ENCODE results near the gene MTRFR. TPM values are rescaled to one million over a fixed set of nuclear protein-coding genes. Genes with fewer than 3 reads are reported as not detected.

Gene MTRFR
- total RNA-seq, 1 donor from 2014 or later: 11.5 TPM

- no peaks in the 10 kb centered on the region for H3K9me3 Mint-ChIP-seq (ENCODE audit: low read depth)
- peak overlapping the region; percentile 96 for H3K27ac Mint-ChIP-seq (ENCODE audit: unreplicated experiment)
- no peak for DNase-seq (ENCODE audit: low spot score)
- no peaks in the 10 kb centered on the region for H3K36me3 Mint-ChIP-seq (ENCODE audit: low read depth)
- no peaks in the 10 kb centered on the region for H3K27me3 Mint-ChIP-seq (ENCODE audit: low read depth)
- peak overlapping the region; percentile 99 for H3K4me3 Mint-ChIP-seq (ENCODE audit: unreplicated experiment)
- H3K4me1 Mint-ChIP-seq (ENCODE audit: low read depth): peaks cover 35% of the 10 kb centered on the region
- TF ChIP-seq, protein P1, sequence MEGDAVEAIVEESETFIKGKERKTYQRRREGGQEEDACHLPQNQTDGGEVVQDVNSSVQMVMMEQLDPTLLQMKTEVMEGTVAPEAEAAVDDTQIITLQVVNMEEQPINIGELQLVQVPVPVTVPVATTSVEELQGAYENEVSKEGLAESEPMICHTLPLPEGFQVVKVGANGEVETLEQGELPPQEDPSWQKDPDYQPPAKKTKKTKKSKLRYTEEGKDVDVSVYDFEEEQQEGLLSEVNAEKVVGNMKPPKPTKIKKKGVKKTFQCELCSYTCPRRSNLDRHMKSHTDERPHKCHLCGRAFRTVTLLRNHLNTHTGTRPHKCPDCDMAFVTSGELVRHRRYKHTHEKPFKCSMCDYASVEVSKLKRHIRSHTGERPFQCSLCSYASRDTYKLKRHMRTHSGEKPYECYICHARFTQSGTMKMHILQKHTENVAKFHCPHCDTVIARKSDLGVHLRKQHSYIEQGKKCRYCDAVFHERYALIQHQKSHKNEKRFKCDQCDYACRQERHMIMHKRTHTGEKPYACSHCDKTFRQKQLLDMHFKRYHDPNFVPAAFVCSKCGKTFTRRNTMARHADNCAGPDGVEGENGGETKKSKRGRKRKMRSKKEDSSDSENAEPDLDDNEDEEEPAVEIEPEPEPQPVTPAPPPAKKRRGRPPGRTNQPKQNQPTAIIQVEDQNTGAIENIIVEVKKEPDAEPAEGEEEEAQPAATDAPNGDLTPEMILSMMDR (IDR thresholded peaks at IDR 0.05): no peak
Measured at GRCh38 chr12:123232472-123232806, 797 bp upstream of the MTRFR start.

GRCh38 chr12:123233505-123234308 is 471 bp downstream of the MTRFR start:
- peaks cover 43% of the 10 kb centered on the region for H3K4me1 Mint-ChIP-seq (ENCODE audit: low read depth)
- DNase-seq (ENCODE audit: low spot score): no peak
- TF ChIP-seq, protein P1 (IDR thresholded peaks at IDR 0.05): peak; percentile 3
- no peaks in the 10 kb centered on the region for H3K36me3 Mint-ChIP-seq (ENCODE audit: low read depth)
- no peaks in the 10 kb centered on the region for H3K27me3 Mint-ChIP-seq (ENCODE audit: low read depth)
- H3K9me3 Mint-ChIP-seq (ENCODE audit: low read depth): no peaks in the 10 kb centered on the region
- H3K27ac Mint-ChIP-seq (ENCODE audit: unreplicated experiment): peak overlapping the region; percentile 96
- peak overlapping the region; percentile 99 for H3K4me3 Mint-ChIP-seq (ENCODE audit: unreplicated experiment)

DNA sequence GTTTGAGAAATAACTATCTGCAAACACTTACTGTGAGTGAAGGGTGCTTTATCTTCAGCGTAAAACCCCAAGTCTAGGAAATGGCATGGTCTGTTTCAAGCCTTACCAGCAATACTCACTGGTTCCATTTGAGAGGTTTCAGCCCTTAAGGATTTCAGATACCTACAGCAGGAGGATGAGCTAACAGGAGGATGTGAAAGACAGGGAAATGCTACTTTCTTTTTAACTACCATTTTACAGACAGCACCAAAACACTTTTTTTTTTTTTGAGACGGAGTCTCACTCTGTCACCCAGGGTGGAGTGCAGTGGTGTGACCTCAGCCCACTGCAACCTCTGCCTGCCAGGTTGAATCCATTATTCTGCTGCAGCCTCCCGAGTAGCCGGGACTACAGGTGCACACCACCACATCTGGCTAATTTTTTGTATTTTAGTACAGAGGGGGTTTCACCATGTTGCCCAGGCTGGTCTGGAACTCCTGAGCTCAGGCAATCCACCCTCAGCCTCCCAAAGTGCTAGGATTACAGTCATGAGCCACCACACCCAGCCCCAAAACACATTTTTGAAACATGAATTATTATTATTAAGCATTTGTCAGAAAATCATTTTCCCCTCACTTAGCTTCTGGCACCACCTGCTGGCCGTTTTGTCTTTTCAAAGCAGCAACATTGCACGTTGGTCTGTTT is 4.6 kb downstream of the MTRFR start:
- Mint-ChIP-seq H3K9me3 (ENCODE audit: low read depth) (no peaks in the 10 kb centered on the region), H3K4me3 (ENCODE audit: unreplicated experiment) (no peak overlapping the region), H3K27ac (ENCODE audit: unreplicated experiment) (peak overlapping the region; percentile 49), H3K27me3 (ENCODE audit: low read depth) (no peaks in the 10 kb centered on the region), H3K36me3 (ENCODE audit: low read depth) (no peaks in the 10 kb centered on the region), H3K4me1 (ENCODE audit: low read depth) (peaks cover 39% of the 10 kb centered on the region)
- TF ChIP-seq, protein P1 (IDR thresholded peaks at IDR 0.05): peak; percentile 95
- DNase-seq (ENCODE audit: low spot score): no peak

DNA sequence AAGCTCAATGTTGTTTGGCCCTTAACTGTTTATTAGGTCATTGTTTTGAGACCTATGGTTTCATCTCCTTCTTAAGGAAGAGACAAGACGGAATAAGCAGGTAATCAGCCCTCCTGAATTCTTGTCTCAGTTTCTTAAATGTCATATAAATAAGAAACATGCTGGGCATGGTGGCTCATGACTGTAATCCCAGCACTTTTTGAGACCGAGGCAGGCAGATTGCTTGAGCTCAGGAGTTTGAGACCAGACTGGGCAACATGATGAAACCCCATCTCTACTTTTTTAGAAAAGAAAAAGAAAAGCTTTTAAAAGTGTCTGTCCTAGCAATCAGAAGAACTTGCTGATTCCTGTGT is 5.1 kb downstream of the MTRFR start:
- no peak for DNase-seq (ENCODE audit: low spot score)
- Mint-ChIP-seq H3K36me3 (ENCODE audit: low read depth) (no peaks in the 10 kb centered on the region), H3K27me3 (ENCODE audit: low read depth) (no peaks in the 10 kb centered on the region), H3K4me1 (ENCODE audit: low read depth) (peaks cover 39% of the 10 kb centered on the region), H3K4me3 (ENCODE audit: unreplicated experiment) (no peak overlapping the region), H3K9me3 (ENCODE audit: low read depth) (no peaks in the 10 kb centered on the region), H3K27ac (ENCODE audit: unreplicated experiment) (no peak overlapping the region)
- TF ChIP-seq, protein P1 (IDR thresholded peaks at IDR 0.05): peak; percentile 45

DNA sequence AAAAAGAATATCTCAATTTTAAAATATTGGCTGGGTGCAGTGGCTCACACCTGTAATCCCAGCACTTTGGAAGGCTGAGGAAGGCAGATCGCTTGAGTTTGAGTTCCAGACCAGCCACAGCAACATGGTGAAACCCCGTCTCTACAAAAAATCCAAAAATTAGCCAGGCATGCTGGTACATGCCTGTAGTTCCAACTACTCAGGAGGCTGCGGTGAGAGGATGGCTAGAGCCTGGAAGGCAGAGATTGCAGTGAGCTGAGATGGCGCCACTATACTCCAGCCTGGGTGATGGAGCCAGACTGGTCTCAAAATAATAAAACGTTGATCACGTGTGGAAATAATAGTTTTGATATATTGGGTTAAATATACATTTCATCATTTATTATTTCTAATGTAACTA is 5.7 kb downstream of the MTRFR start:
- peaks cover 32% of the 10 kb centered on the region for H3K4me1 Mint-ChIP-seq (ENCODE audit: low read depth)
- no peak for DNase-seq (ENCODE audit: low spot score)
- H3K27me3 Mint-ChIP-seq (ENCODE audit: low read depth): no peaks in the 10 kb centered on the region
- H3K27ac Mint-ChIP-seq (ENCODE audit: unreplicated experiment): no peak overlapping the region
- H3K4me3 Mint-ChIP-seq (ENCODE audit: unreplicated experiment): no peak overlapping the region
- TF ChIP-seq, protein P1 (IDR thresholded peaks at IDR 0.05): no peak
- H3K9me3 Mint-ChIP-seq (ENCODE audit: low read depth): no peaks in the 10 kb centered on the region
- no peaks in the 10 kb centered on the region for H3K36me3 Mint-ChIP-seq (ENCODE audit: low read depth)

All from chondrocyte (in vitro differentiated cells).